Measurements from ENCODE around the gene P2RX2.
A peak's percentile ranks its signal among the peaks of the same experiment; 100 is the strongest.

Gene P2RX2

GRCh38 chr12:132604151-132604618 lies 14.4 kb upstream of the P2RX2 start:
- DNase-seq, result no peak

GRCh38 chr12:132604668-132605441 lies 13.7 kb upstream of the P2RX2 start:
- no peak for DNase-seq

- DNase-seq, result no peak
Measured at GRCh38 chr12:132605892-132606291, 12.7 kb upstream of the P2RX2 start.

- no peak for DNase-seq
Measured at GRCh38 chr12:132606466-132606865, 12.1 kb upstream of the P2RX2 start.

GRCh38 chr12:132606927-132607326 lies 11.6 kb upstream of the P2RX2 start:
- DNase-seq, result no peak

GRCh38 chr12:132608231-132609171 lies 10.1 kb upstream of the P2RX2 start:
- DNase-seq, result no peak

GRCh38 chr12:132610051-132610759 lies 8.4 kb upstream of the P2RX2 start, which contains the start of gene LRCOL1:
LRCOL1 (minus strand) TSS chr12:132610582; CDS start chr12:132606251, 4,331 bp downstream.
- no peak for DNase-seq

GRCh38 chr12:132610866-132611602 lies 7.5 kb upstream of the P2RX2 start:
- no peak for DNase-seq

- no peak for DNase-seq
Measured at GRCh38 chr12:132611620-132612019, 7.0 kb upstream of the P2RX2 start.

- DNase-seq, result no peak
Measured at GRCh38 chr12:132614029-132614428, 4.5 kb upstream of the P2RX2 start.

- peak; percentile 61 to 75 for DNase-seq
Measured at GRCh38 chr12:132614861-132615578, 3.6 kb upstream of the P2RX2 start.

- DNase-seq, result no peak
Measured at GRCh38 chr12:132615579-132616038, 3.0 kb upstream of the P2RX2 start.

GRCh38 chr12:132617135-132617701 lies 1.4 kb upstream of the P2RX2 start:
- DNase-seq, result no peak

GRCh38 chr12:132617822-132618682 lies 524 bp upstream of the P2RX2 start:
- peak; percentile 20 to 24 for DNase-seq

GRCh38 chr12:132619071-132619385 lies 452 bp downstream of the P2RX2 start:
- no peak for DNase-seq

GRCh38 chr12:132619386-132620112 lies 973 bp downstream of the P2RX2 start:
- no peak for DNase-seq

GRCh38 chr12:132620113-132620898 lies 1.7 kb downstream of the P2RX2 start:
- DNase-seq, result no peak

GRCh38 chr12:132620899-132621656 lies 2.5 kb downstream of the P2RX2 start:
- no peak for DNase-seq
